Neural cell (in vitro differentiated cells): ENCODE measurements around the gene SLC41A2. TPM values are rescaled to one million over a fixed set of nuclear protein-coding genes. Genes with fewer than 3 reads are reported as not detected.

ENCODE experiments used
- H2AFZ ChIP-seq: fragments of 200-600, 300-800 bp; sonication (generic), shearing (Covaris generic); 2 replicates; pipeline ENCODE4 v1.6.0; 2014; ENCODE audit warnings: low read depth, mild to moderate bottlenecking, antibody characterized with exemption, low read length, moderate library complexity
- H3F3A ChIP-seq: fragments of 200-600 bp; shearing (Covaris generic); 2 replicates; pipeline ENCODE4 v1.6.1; 2016; ENCODE audit warnings: mild to moderate bottlenecking, moderate library complexity, mixed read lengths, antibody characterized with exemption, low read length; ENCODE audit not compliant: insufficient read depth, poor library complexity, severe bottlenecking
- H3K27ac ChIP-seq: fragments of 200-600, 300-800 bp; sonication (generic), shearing (Covaris generic); 2 replicates; pipeline ENCODE4 v1.5.1; 2014; ENCODE audit warnings: mild to moderate bottlenecking, low read length, moderate library complexity
- H3K27me3 ChIP-seq: fragments of 300-800, 200-600 bp; sonication (generic), shearing (Covaris generic); 2 replicates; pipeline ENCODE4 v1.6.0; 2014; ENCODE audit warnings: mild to moderate bottlenecking, low read depth, low read length, moderate library complexity; ENCODE audit not compliant: insufficient read depth
- H3K36me3 ChIP-seq: fragments of 300-800, 200-600 bp; sonication (generic), shearing (Covaris generic); 2 replicates; pipeline ENCODE4 v1.5.1; 2014; ENCODE audit warnings: mild to moderate bottlenecking, antibody characterized with exemption, low read length, moderate library complexity; ENCODE audit not compliant: insufficient read depth
- H3K4me2 ChIP-seq: fragments of 300-800, 200-600 bp; sonication (generic), shearing (Covaris generic); 2 replicates; pipeline ENCODE4 v1.6.0; 2014; ENCODE audit warnings: mild to moderate bottlenecking, low read length
- H3K4me3 ChIP-seq: fragments of 300-800, 200-600 bp; sonication (generic), shearing (Covaris generic); 2 replicates; pipeline ENCODE4 v1.5.1; 2014; ENCODE audit warnings: mild to moderate bottlenecking, low read length, moderate library complexity
- H3K79me2 ChIP-seq: fragments of 200-600 bp; shearing (Covaris generic); replicated peaks from 2 replicates; pipeline ENCODE4 v1.6.0; 2014; ENCODE audit warnings: mild to moderate bottlenecking, low read length, moderate library complexity; ENCODE audit not compliant: insufficient read depth
- H3K9ac ChIP-seq: fragments of 300-800, 200-600 bp; sonication (generic), shearing (Covaris generic); 2 replicates; pipeline ENCODE4 v1.6.1; 2016; ENCODE audit warnings: mild to moderate bottlenecking, low read length, mixed read lengths
- H3K9me2 ChIP-seq: fragments of 200-600 bp; shearing (Covaris generic); 2 replicates; pipeline ENCODE4 v1.6.1; 2016; ENCODE audit warnings: mild to moderate bottlenecking, low read length, mixed read lengths; ENCODE audit not compliant: insufficient read depth
- H3K9me3 ChIP-seq: fragments of 200-600, 300-800 bp; sonication (generic), shearing (Covaris generic); 2 replicates; pipeline ENCODE4 v1.6.1; 2016; ENCODE audit warnings: mild to moderate bottlenecking, mixed run types, low read length, moderate library complexity, mixed read lengths
- H4K20me1 ChIP-seq: fragments of 200-600 bp; shearing (Covaris generic); 2 replicates; pipeline ENCODE4 v1.6.1; 2016; ENCODE audit warnings: mild to moderate bottlenecking, mixed run types; ENCODE audit not compliant: insufficient read depth
- EP300 ChIP-seq: fragments of 450-650 bp; conservative IDR thresholded peaks from 2 replicates; pipeline ENCODE4 v1.6.1; 2014; ENCODE audit warnings: antibody characterized with exemption, mild to moderate bottlenecking, moderate library complexity; ENCODE audit not compliant: poor library complexity, severe bottlenecking
- EZH2 ChIP-seq: fragments of 200-600, 300-800 bp; shearing (Covaris generic), sonication (generic); IDR thresholded peaks from 2 replicates; pipeline ENCODE4 v1.6.1; 2014; ENCODE audit warnings: antibody characterized with exemption, low read length, borderline replicate concordance, mild to moderate bottlenecking; ENCODE audit not compliant: insufficient read depth, poor library complexity, severe bottlenecking
- MXI1 ChIP-seq: fragments of 450-650 bp; conservative IDR thresholded peaks from 2 replicates; pipeline ENCODE4 v1.6.1; 2014; ENCODE audit warnings: antibody characterized with exemption, mild to moderate bottlenecking; ENCODE audit not compliant: poor library complexity, severe bottlenecking
- POLR2AphosphoS5 ChIP-seq: IDR thresholded peaks from 2 replicates; pipeline ENCODE4 v1.6.1; 2012
- RAD21 ChIP-seq: fragments of 450-650 bp; conservative IDR thresholded peaks from 2 replicates; pipeline ENCODE4 v1.6.1; 2014; ENCODE audit warnings: antibody characterized with exemption, mild to moderate bottlenecking, moderate library complexity
- SMC3 ChIP-seq: fragments of 450-650 bp; conservative IDR thresholded peaks from 2 replicates; pipeline ENCODE4 v1.6.1; 2014; ENCODE audit warnings: antibody characterized with exemption, mild to moderate bottlenecking, moderate library complexity; ENCODE audit not compliant: poor library complexity
- TAF1 ChIP-seq: IDR thresholded peaks from 2 replicates; pipeline ENCODE4 v1.6.1; 2012; ENCODE audit warnings: low read depth
- polyA plus RNA-seq: library from polyadenylated mRNA; depleted of rRNA; stranded (reverse); fragments of >200 nt; gene quantifications from 2 replicates; pipeline ENCODE4 v1.2.3, GENCODE V29; 2014
- TF ChIP-seq, protein P1 (sequence below): fragments of 450-650 bp; IDR thresholded peaks from 2 replicates; pipeline ENCODE4 v1.5.1; 2014; ENCODE audit warnings: antibody characterized with exemption, mild to moderate bottlenecking, moderate library complexity; ENCODE audit not compliant: poor library complexity, severe bottlenecking
- TF ChIP-seq, protein P2 (sequence below): IDR thresholded peaks from 2 replicates; pipeline ENCODE4 v1.6.1; 2012; ENCODE audit warnings: borderline replicate concordance

The SLC41A2 gene
- polyA plus RNA-seq, 1 donor from 2014 or later: 26.1 TPM

DNA sequence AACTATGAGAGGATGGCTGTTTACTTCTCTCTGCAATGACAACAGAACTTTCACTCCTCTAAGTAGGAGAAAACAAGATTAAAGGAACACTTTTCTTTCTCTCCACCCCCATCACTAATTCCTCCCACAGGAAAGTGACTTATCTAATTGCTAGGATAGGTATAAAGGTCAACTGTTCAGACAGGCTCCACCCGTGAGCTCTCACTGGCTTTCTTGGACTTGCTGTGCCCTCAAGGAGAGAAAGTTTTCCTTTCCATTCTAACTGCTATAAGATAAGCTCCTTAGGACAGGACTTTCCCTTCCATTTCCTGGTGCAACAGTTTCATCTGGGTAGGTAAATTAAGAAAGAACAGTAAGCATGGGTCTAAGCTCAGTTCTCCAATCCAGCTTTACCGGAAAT lies 4.8 kb downstream of the SLC41A2 start:
- Histone ChIP-seq H3K36me3 (no peaks in the 10 kb centered on the region), H3K9ac (no peak overlapping the region), H3K9me3 (no peaks in the 10 kb centered on the region), H3K4me2 (no peak overlapping the region), H2AFZ (no peak overlapping the region), H3K9me2 (no peaks in the 10 kb centered on the region), H3K4me3 (no peak overlapping the region), H3K27ac (no peak overlapping the region), H3F3A (no peaks in the 10 kb centered on the region), H3K79me2 (peaks cover 11% of the 10 kb centered on the region), H3K27me3 (no peaks in the 10 kb centered on the region), H4K20me1 (no peaks in the 10 kb centered on the region)
- TF ChIP-seq TAF1 (no peak), POLR2AphosphoS5 (no peak), RAD21 (no peak), SMC3 (no peak), EZH2 (no peak), MXI1 (no peak), EP300 (no peak)
- TF ChIP-seq, protein P1, sequence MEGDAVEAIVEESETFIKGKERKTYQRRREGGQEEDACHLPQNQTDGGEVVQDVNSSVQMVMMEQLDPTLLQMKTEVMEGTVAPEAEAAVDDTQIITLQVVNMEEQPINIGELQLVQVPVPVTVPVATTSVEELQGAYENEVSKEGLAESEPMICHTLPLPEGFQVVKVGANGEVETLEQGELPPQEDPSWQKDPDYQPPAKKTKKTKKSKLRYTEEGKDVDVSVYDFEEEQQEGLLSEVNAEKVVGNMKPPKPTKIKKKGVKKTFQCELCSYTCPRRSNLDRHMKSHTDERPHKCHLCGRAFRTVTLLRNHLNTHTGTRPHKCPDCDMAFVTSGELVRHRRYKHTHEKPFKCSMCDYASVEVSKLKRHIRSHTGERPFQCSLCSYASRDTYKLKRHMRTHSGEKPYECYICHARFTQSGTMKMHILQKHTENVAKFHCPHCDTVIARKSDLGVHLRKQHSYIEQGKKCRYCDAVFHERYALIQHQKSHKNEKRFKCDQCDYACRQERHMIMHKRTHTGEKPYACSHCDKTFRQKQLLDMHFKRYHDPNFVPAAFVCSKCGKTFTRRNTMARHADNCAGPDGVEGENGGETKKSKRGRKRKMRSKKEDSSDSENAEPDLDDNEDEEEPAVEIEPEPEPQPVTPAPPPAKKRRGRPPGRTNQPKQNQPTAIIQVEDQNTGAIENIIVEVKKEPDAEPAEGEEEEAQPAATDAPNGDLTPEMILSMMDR: no peak
- TF ChIP-seq, protein P2, sequence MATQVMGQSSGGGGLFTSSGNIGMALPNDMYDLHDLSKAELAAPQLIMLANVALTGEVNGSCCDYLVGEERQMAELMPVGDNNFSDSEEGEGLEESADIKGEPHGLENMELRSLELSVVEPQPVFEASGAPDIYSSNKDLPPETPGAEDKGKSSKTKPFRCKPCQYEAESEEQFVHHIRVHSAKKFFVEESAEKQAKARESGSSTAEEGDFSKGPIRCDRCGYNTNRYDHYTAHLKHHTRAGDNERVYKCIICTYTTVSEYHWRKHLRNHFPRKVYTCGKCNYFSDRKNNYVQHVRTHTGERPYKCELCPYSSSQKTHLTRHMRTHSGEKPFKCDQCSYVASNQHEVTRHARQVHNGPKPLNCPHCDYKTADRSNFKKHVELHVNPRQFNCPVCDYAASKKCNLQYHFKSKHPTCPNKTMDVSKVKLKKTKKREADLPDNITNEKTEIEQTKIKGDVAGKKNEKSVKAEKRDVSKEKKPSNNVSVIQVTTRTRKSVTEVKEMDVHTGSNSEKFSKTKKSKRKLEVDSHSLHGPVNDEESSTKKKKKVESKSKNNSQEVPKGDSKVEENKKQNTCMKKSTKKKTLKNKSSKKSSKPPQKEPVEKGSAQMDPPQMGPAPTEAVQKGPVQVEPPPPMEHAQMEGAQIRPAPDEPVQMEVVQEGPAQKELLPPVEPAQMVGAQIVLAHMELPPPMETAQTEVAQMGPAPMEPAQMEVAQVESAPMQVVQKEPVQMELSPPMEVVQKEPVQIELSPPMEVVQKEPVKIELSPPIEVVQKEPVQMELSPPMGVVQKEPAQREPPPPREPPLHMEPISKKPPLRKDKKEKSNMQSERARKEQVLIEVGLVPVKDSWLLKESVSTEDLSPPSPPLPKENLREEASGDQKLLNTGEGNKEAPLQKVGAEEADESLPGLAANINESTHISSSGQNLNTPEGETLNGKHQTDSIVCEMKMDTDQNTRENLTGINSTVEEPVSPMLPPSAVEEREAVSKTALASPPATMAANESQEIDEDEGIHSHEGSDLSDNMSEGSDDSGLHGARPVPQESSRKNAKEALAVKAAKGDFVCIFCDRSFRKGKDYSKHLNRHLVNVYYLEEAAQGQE: no peak

DNA sequence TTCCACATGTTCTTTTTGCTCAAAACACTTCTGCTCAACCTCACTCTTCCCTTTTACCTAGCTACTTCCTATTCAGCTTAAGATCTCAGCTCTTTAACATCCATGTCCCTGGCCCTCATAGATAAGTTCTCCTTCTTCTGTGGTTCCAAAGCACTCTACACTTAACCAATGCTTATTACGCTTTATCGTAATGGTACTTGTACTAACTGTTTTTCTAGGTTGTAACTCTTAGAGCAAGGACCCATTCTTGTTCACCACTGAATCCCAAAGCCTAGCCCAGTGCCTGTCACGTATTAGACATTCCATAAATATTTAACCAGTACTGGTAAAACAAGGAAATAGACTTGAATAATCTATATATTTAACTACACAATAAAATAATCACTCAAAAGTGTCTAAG lies 5.3 kb downstream of the SLC41A2 start:
- Histone ChIP-seq H3K79me2 (peaks cover 11% of the 10 kb centered on the region), H3K36me3 (no peaks in the 10 kb centered on the region)

More for the DNA sequence above, 5.3 kb downstream of the SLC41A2 start:
- no peaks in the 10 kb centered on the region for H3F3A ChIP-seq
- no peaks in the 10 kb centered on the region for H4K20me1 ChIP-seq
- H2AFZ ChIP-seq: no peak overlapping the region
- H3K9ac ChIP-seq: no peak overlapping the region
- H3K9me3 ChIP-seq: no peaks in the 10 kb centered on the region
- no peaks in the 10 kb centered on the region for H3K27me3 ChIP-seq
- no peaks in the 10 kb centered on the region for H3K9me2 ChIP-seq
- H3K4me2 ChIP-seq: no peak overlapping the region
- no peak overlapping the region for H3K4me3 ChIP-seq
- H3K27ac ChIP-seq: no peak overlapping the region
- TF ChIP-seq SMC3 (no peak), POLR2AphosphoS5 (no peak), EP300 (no peak), RAD21 (no peak)
- TF ChIP-seq, protein P2: no peak
